HepG2 (cell line): ENCODE measurements around the gene SLC38A3. TPM values are rescaled to one million over a fixed set of nuclear protein-coding genes. Genes with fewer than 3 reads are reported as not detected.
A peak's percentile ranks its signal among the peaks of the same experiment; 100 is the strongest.

Experiments
- AHR ChIP-seq: IDR thresholded peaks from 2 replicates; pipeline ENCODE4 v1.6.1; 2018; ENCODE audit warnings: missing genetic modification reagents, missing compliant biosample characterization
- ARID2 ChIP-seq: sonication (generic); formaldehyde crosslinking; IDR thresholded peaks from 2 replicates; pipeline ENCODE4 v1.8.1; 2022; ENCODE audit warnings: mild to moderate bottlenecking, missing genetic modification reagents, borderline replicate concordance
- ATM ChIP-seq: fragments of 450-650 bp; IDR thresholded peaks from 2 replicates; pipeline ENCODE4 v1.7.1; 2017; ENCODE audit warnings: mild to moderate bottlenecking, borderline replicate concordance
- CBX2 ChIP-seq, 2 experiments: fragments of 200-600 bp in 1 of 2; sonication (generic); formaldehyde crosslinking in 1 of 2; IDR thresholded peaks; 2 replicates each; pipeline versions ENCODE4 v1.7.0 to v1.8.1; 2018 to 2022; ENCODE audit warnings: low read depth in 2 of 2, low read length in 1 of 2, mild to moderate bottlenecking in 1 of 2, missing genetic modification reagents in 1 of 2
- CHD4 ChIP-seq: fragments of 200-600 bp; sonication (generic); IDR thresholded peaks from 2 replicates; pipeline ENCODE4 v1.7.0; 2017; ENCODE audit warnings: mild to moderate bottlenecking, low read length, borderline replicate concordance
- GRHL1 ChIP-seq: sonication (generic); formaldehyde crosslinking; conservative IDR thresholded peaks from 2 replicates; pipeline ENCODE4 v1.8.0; 2022; ENCODE audit warnings: missing genetic modification reagents
- HNRNPK ChIP-seq: fragments of 200-400 bp; formaldehyde crosslinking; IDR thresholded peaks from 2 replicates; pipeline ENCODE4 v1.6.1; 2018; ENCODE audit warnings: low read length, low read depth, moderate library complexity, mild to moderate bottlenecking; ENCODE audit not compliant: poor library complexity, severe bottlenecking
- IRX3 ChIP-seq: sonication (generic); formaldehyde crosslinking; IDR thresholded peaks from 2 replicates; pipeline ENCODE4 v1.8.1; 2023; ENCODE audit warnings: mild to moderate bottlenecking, low read depth, missing genetic modification reagents, borderline replicate concordance
- KLF11 ChIP-seq: IDR thresholded peaks from 2 replicates; pipeline ENCODE4 v1.6.1; 2016; ENCODE audit warnings: missing compliant biosample characterization
- POLR2AphosphoS5 ChIP-seq: IDR thresholded peaks from 2 replicates; pipeline ENCODE4 v1.6.1; 2012; ENCODE audit warnings: low read depth, low read length
- RFXANK ChIP-seq: IDR thresholded peaks from 2 replicates; pipeline ENCODE4 v1.6.1; 2016
- ZBTB2 ChIP-seq: sonication (generic); formaldehyde crosslinking; IDR thresholded peaks from 2 replicates; pipeline ENCODE4 v1.8.0; 2022; ENCODE audit warnings: low read depth, missing genetic modification reagents
- ZBTB21 ChIP-seq: sonication (generic); formaldehyde crosslinking; IDR thresholded peaks from 2 replicates; pipeline ENCODE4 v1.4.0; 2020; ENCODE audit warnings: missing genetic modification reagents
- ZFX ChIP-seq: sonication (generic); formaldehyde crosslinking; IDR thresholded peaks from 2 replicates; pipeline ENCODE4 v1.4.0; 2020; ENCODE audit warnings: mild to moderate bottlenecking, low read depth, missing genetic modification reagents, moderate library complexity
- ZNF251 ChIP-seq: sonication (generic); formaldehyde crosslinking; IDR thresholded peaks from 2 replicates; pipeline ENCODE4 v1.9.0; 2021; ENCODE audit warnings: mild to moderate bottlenecking, missing genetic modification reagents
- ZNF512 ChIP-seq: sonication (generic); formaldehyde crosslinking; IDR thresholded peaks from 2 replicates; pipeline ENCODE4 v1.4.0; 2020; ENCODE audit warnings: mild to moderate bottlenecking, missing genetic modification reagents
- ZNF644 ChIP-seq: IDR thresholded peaks from 2 replicates; pipeline ENCODE4 v1.6.1; 2016; ENCODE audit warnings: low read depth
- ZNF83 ChIP-seq: sonication (generic); formaldehyde crosslinking; IDR thresholded peaks from 2 replicates; pipeline ENCODE4 v1.4.0; 2020; ENCODE audit warnings: missing genetic modification reagents, mild to moderate bottlenecking, borderline replicate concordance
- ZSCAN21 ChIP-seq: sonication (generic); formaldehyde crosslinking; IDR thresholded peaks from 2 replicates; pipeline ENCODE4 v1.8.0; 2022; ENCODE audit warnings: mild to moderate bottlenecking, missing genetic modification reagents, moderate library complexity, borderline replicate concordance
- polyA plus RNA-seq, 8 experiments: library from polyadenylated mRNA; depleted of rRNA in 3 of 8; stranded (reverse) in 7 of 8; unstranded in 1 of 8; fragments of >200 nt; fragmentation: Illumina TruSeq in 4 of 8; extraction: Trizol in 4 of 8; gene quantifications; 2 replicates each; pipeline versions ENCODE4 v1.2.1 to v1.2.3, GENCODE V29; 2011 to 2016; ENCODE audit warnings: low read depth in 4 of 8, missing spikeins in 1 of 8, mixed read lengths in 1 of 8; ENCODE audit not compliant: insufficient read depth in 1 of 8
- total RNA-seq, 5 experiments: library from RNA; depleted of rRNA; stranded (reverse); fragments of >200 nt; fragmentation: Illumina TruSeq; extraction: Trizol; gene quantifications; 2 replicates each; pipeline ENCODE4 v1.2.3, GENCODE V29; 2016; ENCODE audit warnings: low read depth in 1 of 5
- TF ChIP-seq, protein P1 (sequence below): sonication (generic); formaldehyde crosslinking; IDR thresholded peaks from 2 replicates; pipeline ENCODE4 v1.4.0; 2020; ENCODE audit warnings: missing genetic modification reagents, borderline replicate concordance

SLC38A3 gene
- total and polyA plus RNA-seq, 2 of the 13 experiments (the other 11 are each of a cell fraction or from before 2014, with no cell fraction given) = 29.8 to 164 TPM

GRCh38 chr3:50268703-50269451 lies 63.8 kb downstream of the SLC38A3 start, which contains the start of gene SEMA3B (continued):
- TF ChIP-seq ZNF512 (CRISPR knock-in tag) = no peak
- no peak for TF ChIP-seq IRX3
- TF ChIP-seq ZNF251 (CRISPR knock-in tag) = no peak
- peak; percentile 39; the same call in 1 of the 2 replicates for TF ChIP-seq ZFX (CRISPR knock-in tag)
- no peak for TF ChIP-seq HNRNPK
- TF ChIP-seq GRHL1 (CRISPR knock-in tag) = no peak
- no peak for TF ChIP-seq ZNF83 (CRISPR knock-in tag)
- peak; percentile 74 for TF ChIP-seq POLR2AphosphoS5
- TF ChIP-seq KLF11 = no peak
- TF ChIP-seq CBX2 (IDR thresholded peaks at IDR 0.05; ENCODE audit: low read depth, low read length) = no peak
- TF ChIP-seq CBX2 (CRISPR knock-in tag; IDR thresholded peaks at IDR 0.05; ENCODE audit: low read depth) = no peak
- no peak for TF ChIP-seq ZSCAN21 (CRISPR knock-in tag)
- TF ChIP-seq ZBTB21 (CRISPR knock-in tag) = no peak
- no peak for TF ChIP-seq ARID2 (CRISPR knock-in tag)
- peak; percentile 80; the same call in 1 of the 2 replicates for TF ChIP-seq CHD4
- TF ChIP-seq RFXANK (CRISPR knock-in tag) = no peak
- TF ChIP-seq, protein P1, sequence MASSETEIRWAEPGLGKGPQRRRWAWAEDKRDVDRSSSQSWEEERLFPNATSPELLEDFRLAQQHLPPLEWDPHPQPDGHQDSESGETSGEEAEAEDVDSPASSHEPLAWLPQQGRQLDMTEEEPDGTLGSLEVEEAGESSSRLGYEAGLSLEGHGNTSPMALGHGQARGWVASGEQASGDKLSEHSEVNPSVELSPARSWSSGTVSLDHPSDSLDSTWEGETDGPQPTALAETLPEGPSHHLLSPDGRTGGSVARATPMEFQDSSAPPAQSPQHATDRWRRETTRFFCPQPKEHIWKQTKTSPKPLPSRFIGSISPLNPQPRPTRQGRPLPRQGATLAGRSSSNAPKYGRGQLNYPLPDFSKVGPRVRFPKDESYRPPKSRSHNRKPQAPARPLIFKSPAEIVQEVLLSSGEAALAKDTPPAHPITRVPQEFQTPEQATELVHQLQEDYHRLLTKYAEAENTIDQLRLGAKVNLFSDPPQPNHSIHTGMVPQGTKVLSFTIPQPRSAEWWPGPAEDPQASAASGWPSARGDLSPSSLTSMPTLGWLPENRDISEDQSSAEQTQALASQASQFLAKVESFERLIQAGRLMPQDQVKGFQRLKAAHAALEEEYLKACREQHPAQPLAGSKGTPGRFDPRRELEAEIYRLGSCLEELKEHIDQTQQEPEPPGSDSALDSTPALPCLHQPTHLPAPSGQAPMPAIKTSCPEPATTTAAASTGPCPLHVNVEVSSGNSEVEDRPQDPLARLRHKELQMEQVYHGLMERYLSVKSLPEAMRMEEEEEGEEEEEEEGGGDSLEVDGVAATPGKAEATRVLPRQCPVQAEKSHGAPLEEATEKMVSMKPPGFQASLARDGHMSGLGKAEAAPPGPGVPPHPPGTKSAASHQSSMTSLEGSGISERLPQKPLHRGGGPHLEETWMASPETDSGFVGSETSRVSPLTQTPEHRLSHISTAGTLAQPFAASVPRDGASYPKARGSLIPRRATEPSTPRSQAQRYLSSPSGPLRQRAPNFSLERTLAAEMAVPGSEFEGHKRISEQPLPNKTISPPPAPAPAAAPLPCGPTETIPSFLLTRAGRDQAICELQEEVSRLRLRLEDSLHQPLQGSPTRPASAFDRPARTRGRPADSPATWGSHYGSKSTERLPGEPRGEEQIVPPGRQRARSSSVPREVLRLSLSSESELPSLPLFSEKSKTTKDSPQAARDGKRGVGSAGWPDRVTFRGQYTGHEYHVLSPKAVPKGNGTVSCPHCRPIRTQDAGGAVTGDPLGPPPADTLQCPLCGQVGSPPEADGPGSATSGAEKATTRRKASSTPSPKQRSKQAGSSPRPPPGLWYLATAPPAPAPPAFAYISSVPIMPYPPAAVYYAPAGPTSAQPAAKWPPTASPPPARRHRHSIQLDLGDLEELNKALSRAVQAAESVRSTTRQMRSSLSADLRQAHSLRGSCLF (CRISPR knock-in tag) = no peak
- no peak for TF ChIP-seq ZNF644 (CRISPR knock-in tag)
- TF ChIP-seq ATM = no peak
- TF ChIP-seq ZBTB2 (CRISPR knock-in tag) = no peak
- TF ChIP-seq AHR (CRISPR knock-in tag) = no peak
